Fibroblast of the aortic adventitia (primary cell): ENCODE results near the gene LUC7L. TPM values are rescaled to one million over a fixed set of nuclear protein-coding genes. Genes with fewer than 3 reads are reported as not detected.

ENCODE experiments used
- DNase-seq: peaks from one replicate; pipeline ENCODE4 v3.0.0-alpha.2; 2010; ENCODE audit warnings: low read depth
- H3K4me3 ChIP-seq: 2 replicates; pipeline ENCODE4 v1.5.1; 2011; ENCODE audit warnings: low read depth, mild to moderate bottlenecking, control low read depth, low read length, moderate library complexity
- total RNA-seq: library from RNA; depleted of rRNA; stranded (reverse); fragments of >200 nt; gene quantifications from 2 replicates; pipeline ENCODE4 v1.2.3, GENCODE V29; 2012; ENCODE audit warnings: low replicate concordance
- TF ChIP-seq, protein P1 (sequence below): IDR thresholded peaks from 2 replicates; pipeline ENCODE4 v1.5.1; 2011; ENCODE audit warnings: mild to moderate bottlenecking, low read length, control low read depth, inconsistent platforms; ENCODE audit not compliant: insufficient read depth

The LUC7L gene
- total RNA-seq, 1 donor = 37.0 TPM

- no peak overlapping the region for H3K4me3 ChIP-seq
- DNase-seq = no peak
- TF ChIP-seq, protein P1, sequence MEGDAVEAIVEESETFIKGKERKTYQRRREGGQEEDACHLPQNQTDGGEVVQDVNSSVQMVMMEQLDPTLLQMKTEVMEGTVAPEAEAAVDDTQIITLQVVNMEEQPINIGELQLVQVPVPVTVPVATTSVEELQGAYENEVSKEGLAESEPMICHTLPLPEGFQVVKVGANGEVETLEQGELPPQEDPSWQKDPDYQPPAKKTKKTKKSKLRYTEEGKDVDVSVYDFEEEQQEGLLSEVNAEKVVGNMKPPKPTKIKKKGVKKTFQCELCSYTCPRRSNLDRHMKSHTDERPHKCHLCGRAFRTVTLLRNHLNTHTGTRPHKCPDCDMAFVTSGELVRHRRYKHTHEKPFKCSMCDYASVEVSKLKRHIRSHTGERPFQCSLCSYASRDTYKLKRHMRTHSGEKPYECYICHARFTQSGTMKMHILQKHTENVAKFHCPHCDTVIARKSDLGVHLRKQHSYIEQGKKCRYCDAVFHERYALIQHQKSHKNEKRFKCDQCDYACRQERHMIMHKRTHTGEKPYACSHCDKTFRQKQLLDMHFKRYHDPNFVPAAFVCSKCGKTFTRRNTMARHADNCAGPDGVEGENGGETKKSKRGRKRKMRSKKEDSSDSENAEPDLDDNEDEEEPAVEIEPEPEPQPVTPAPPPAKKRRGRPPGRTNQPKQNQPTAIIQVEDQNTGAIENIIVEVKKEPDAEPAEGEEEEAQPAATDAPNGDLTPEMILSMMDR = no peak
Measured at GRCh38 chr16:266258-267164, 37.3 kb upstream of the LUC7L start.

GRCh38 chr16:265711-266110 is 36.5 kb upstream of the LUC7L start:
- no peak for DNase-seq
- TF ChIP-seq, protein P1 = no peak

GRCh38 chr16:265002-265529 is 35.8 kb upstream of the LUC7L start:
- DNase-seq = no peak
- no peak overlapping the region for H3K4me3 ChIP-seq
- TF ChIP-seq, protein P1 = no peak

More at GRCh38 chr16:265711-266110, 36.5 kb upstream of the LUC7L start:
- no peak overlapping the region for H3K4me3 ChIP-seq

GRCh38 chr16:264440-264951 is 35.2 kb upstream of the LUC7L start:
- TF ChIP-seq, protein P1 = no peak
- H3K4me3 ChIP-seq = no peak overlapping the region
- no peak for DNase-seq

DNA sequence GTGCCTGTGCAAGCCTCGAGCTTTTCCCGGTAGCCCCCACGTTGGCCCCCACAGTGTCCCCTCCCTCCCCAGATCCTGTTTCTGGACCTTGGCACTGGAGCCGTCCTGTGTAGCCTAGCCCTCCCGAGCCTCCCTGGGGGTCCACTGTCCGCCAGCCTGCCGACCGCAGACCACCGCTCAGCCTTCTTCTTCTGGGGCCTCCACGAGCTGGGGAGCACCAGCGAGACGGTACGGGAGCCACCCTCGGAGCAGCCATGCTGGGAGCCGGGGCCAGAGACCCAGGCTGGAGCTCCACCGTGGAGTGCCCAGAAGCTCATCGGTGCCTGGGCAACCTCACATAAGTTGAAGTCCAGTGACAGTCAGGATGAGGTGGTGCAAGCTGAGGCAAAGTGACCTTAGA is 34.7 kb upstream of the LUC7L start:
- DNase-seq = no peak
- no peak overlapping the region for H3K4me3 ChIP-seq
- TF ChIP-seq, protein P1 = no peak

DNA sequence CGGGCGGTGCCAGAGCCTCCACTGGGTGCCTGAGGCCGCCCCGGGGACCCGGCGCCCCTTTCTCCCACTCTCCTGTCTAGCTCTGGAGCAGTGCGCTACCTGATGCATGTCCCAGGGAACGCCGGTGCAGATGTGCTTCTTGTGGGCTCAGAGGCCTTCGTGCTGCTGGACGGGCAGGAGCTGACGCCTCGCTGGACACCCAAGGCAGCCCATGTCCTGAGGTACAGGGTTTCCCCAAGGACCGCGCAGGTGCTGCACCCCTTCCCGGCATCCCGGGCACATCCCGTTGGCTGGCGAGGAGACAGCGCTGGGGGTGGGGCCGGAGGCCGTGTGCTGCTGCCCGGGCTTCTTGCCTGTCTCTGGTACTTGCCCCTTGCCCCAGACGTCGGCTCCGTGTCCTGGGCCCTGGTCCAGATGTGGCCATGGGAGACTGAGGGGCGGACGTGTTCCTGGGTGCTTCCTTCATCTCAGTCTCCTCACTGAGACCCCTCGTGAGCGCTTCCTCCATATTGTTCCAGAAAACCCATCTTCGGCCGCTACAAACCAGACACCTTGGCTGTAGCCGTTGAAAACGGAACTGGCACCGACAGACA is 34.0 kb upstream of the LUC7L start:
- no peak for DNase-seq
- TF ChIP-seq, protein P1 = no peak
- no peak overlapping the region for H3K4me3 ChIP-seq
